Bronchial epithelial cell (primary cell): ENCODE results near the gene UBE2D4. TPM values are rescaled to one million over a fixed set of nuclear protein-coding genes. Genes with fewer than 3 reads are reported as not detected.

Experiments
- DNase-seq: peaks from one replicate; pipeline ENCODE4 v3.0.0-alpha.2; 2010; ENCODE audit warnings: low read depth
- FAIRE-seq: peaks from 2 replicates; lab custom pipeline; 2011; peaks lifted over from hg19 to GRCh38; lab: Jason Lieb, UNC
- H3K27me3 ChIP-seq: 2 replicates; pipeline ENCODE4 v1.5.1; 2011; ENCODE audit warnings: low read length; ENCODE audit not compliant: control insufficient read depth, insufficient read depth
- H3K36me3 ChIP-seq: 2 replicates; pipeline ENCODE4 v1.5.1; 2011; ENCODE audit warnings: low read length; ENCODE audit not compliant: control insufficient read depth, insufficient read depth
- H3K4me3 ChIP-seq: 2 replicates; pipeline ENCODE4 v1.5.1; 2011; ENCODE audit warnings: mild to moderate bottlenecking, low read depth, low read length, control low read depth
- CTCF ChIP-seq: IDR thresholded peaks from 2 replicates; pipeline ENCODE4 v1.5.1; 2011; ENCODE audit warnings: mild to moderate bottlenecking, moderate library complexity, low read length, control low read depth, inconsistent platforms; ENCODE audit not compliant: insufficient read depth, severe bottlenecking
- total RNA-seq: library from RNA; depleted of rRNA; stranded (reverse); fragments of >200 nt; gene quantifications from 2 replicates; pipeline ENCODE4 v1.2.1, GENCODE V29; 2014

Gene UBE2D4
- total RNA-seq, 1 donor from 2014 or later: 3.9 TPM

- no peak for FAIRE-seq
- Histone ChIP-seq H3K4me3 (peak overlapping the region; percentile 66), H3K27me3 (no peaks in the 10 kb centered on the region), H3K36me3 (peaks cover 4% of the 10 kb centered on the region)
- no peak for TF ChIP-seq CTCF
- DNase-seq: peak; percentile 61
These were observed 20.9 kb upstream of the UBE2D4 start for GRCh38 chr7:43905209-43905946.

- FAIRE-seq (no peak), DNase-seq (peak; percentile 10)
- H3K27me3 ChIP-seq: no peaks in the 10 kb centered on the region
- H3K36me3 ChIP-seq: peaks cover 4% of the 10 kb centered on the region
- peak overlapping the region; percentile 66 for H3K4me3 ChIP-seq
- TF ChIP-seq CTCF: no peak
These were observed 20.3 kb upstream of the UBE2D4 start for GRCh38 chr7:43905956-43906330.

- peak within 1 kb of the TSS; percentile 66 for H3K4me3 ChIP-seq
- FAIRE-seq: no peak
- peak; percentile 10 for DNase-seq
- H3K27me3 ChIP-seq: no peaks in the 10 kb centered on the region
- peaks cover 4% of the 10 kb centered on the region for H3K36me3 ChIP-seq
- TF ChIP-seq CTCF: no peak
These were observed 19.8 kb upstream of the UBE2D4 start, which contains the start of gene URGCP for GRCh38 chr7:43906331-43907010. URGCP (minus strand) TSS chr7:43906596; CDS start chr7:43906575, 21 bp downstream.

GRCh38 chr7:43914795-43915194, 11.4 kb upstream of the UBE2D4 start:
- FAIRE-seq: no peak
- Histone ChIP-seq H3K4me3 (no peak overlapping the region), H3K27me3 (no peaks in the 10 kb centered on the region), H3K36me3 (peaks cover 3% of the 10 kb centered on the region)
- DNase-seq: no peak
- no peak for TF ChIP-seq CTCF

GRCh38 chr7:43915907-43916306, 10.3 kb upstream of the UBE2D4 start:
- DNase-seq (no peak), FAIRE-seq (no peak)
- Histone ChIP-seq H3K36me3 (peaks cover 3% of the 10 kb centered on the region), H3K27me3 (no peaks in the 10 kb centered on the region), H3K4me3 (no peak overlapping the region)
- TF ChIP-seq CTCF: no peak
